ENCODE data around the gene ASRGL1.

ASRGL1 gene

DNA sequence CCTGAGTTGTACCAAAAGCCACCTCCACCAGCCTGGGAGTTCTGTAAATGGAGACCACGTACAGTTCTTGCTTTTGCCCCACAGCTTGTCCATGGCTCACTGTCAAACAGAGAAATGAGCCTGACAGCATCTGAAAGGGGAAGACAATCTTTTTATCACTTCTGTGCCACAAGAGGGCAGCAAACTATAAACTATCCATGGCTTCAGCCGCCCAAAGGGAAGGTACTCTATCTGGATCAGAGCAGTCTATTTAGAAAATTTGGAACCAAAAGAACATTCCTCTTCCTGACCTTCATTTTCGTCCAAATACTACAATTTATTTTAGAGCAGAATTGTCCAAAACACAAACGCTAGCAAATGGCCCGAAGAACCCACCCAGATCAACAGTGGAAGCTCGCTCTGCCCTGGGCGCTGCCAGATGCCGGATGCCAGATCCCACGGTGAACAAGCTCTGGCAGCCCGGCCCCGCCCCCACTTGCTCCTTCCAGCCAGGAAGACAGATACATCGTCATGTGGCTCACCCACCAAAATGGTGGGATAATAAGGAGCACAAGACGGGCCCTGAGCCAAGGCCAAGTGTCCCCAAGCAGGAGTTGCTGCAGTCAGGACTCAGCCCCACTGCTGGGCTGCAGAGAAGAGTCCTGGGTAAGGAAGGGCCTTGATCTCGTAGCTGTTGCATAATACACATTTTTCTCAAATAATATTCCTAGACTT, 57.7 kb downstream of the ASRGL1 start:
- peak; percentile 94 for DNase-seq

DNA sequence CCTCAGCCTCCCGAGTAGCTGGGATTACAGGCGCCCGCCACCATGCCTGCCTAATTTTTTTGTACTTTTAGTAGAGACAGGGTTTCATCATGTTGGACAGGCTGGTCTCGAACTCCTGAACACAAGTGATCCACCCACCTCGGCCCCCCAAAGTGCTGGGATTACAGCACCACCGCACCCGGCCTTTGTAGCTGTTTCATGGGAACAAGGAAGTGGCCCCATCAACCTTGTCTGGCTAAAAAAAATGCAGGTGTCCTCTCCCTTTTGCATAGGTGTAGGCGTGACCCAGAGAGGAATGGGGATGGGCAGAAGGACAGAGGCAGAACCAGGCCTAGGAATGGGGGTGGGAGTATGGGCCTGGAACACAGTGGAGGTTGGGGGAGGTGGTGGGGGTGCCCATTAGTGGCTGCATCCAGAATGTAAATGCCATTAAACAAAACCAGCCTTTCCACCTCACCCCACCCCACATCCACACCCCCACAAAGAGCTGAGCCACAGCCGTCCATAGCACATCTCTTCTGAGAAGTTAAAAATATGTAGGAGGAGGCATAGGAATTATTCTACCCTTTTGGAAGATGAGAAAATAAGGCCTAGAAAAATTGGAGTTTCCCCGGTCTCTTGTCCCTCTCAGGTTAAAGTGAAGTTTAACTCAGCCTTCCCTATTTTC, 58.8 kb downstream of the ASRGL1 start:
- no peak for DNase-seq

DNA sequence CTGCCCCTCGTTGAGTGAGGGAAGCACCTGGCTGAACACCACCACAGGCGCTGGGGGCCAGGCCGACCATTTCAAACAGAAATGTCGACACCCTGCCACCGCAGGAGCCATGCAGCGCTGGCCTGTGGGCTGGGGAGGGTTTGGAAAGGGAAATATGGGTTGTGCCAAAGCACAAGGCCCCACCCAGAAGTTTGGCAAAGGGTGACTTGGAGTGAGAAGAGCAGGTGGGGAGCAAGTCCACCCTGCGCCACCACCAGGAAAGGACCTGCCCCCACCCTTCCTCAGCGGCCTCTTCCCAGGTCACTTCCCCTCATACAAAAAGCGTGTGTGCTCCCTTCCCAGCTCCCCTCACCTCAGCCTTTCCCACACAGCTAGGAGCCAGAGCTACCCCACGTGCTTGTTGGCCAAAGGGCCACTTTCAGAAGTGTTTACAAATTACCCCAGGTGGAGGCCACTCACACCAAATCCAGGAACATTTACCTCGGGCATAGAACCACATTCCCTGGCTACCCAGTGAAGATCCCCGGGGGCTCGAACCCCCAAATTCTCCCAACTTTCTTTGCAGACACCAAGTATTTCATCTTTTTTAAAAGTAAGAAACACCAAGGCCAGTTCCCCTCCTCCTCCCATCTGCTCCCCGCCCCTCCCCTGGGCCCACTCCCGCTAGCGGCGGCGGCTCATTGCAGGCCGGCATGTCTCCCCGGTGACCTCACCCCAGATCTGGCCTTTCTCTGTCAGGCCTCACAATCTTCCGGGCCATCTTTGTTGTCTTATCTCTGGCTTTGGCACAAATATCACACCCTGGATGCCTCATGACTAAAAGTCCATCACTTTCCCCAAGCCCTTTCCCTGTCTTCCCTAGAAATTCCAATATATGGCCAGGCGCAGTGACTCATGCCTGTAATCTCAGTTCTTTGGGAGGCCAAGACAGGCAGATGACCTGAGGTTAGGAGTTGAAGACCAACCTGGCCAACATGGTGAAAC, 61.1 kb downstream of the ASRGL1 start:
- no peak for DNase-seq

DNA sequence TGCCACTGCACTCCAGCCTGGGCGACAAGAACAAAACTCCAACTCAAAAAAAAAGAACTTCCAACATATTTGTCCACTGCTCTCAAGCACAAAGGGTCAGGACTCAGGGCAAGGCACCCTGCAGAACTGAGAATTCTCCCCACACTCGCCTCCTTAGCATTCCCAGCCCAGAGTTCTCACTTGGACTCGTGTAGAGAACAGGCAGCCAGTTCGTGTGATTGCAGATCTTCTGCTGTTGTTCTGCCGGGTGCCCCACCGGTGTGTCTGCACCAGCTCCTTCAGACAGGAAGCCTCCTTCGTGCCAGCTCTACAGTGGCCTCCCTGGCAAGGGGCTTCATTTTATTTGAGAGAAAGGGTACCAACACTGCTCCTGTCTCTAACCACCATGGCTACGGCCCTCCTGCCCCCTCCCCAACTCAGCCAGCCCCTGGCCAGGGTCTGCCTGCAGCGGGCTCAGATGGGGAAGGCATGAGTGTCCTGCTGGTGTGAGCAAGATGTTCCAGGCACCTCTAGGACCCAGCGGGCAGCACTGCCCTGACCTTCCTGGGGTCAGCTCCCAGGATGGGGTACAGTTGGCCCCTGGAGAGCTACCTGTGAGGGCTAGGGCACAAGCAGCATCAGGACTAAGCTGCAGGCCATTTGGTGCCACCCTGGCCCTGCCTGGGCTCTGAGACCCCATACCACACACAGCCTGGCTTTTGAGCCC, 62.1 kb downstream of the ASRGL1 start:
- DNase-seq = no peak

DNA sequence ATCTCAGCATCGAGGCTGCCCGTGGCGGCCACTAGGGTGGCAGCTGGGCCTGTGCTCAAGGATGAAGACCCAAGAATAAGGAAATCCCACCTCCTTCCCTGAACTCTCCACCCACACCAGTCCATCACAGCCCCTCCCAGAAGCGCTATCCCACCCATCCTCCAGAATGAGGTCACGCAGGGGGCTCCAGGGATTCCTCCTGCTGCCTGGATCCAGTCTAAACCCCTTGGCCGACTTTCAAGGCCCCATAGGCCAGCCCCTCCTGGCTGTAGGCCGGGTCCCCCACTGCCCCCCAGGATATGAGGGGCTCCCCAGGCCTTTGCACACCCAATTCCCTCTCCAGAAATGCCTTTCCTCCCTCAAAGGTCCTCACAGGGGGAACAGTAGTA, 62.6 kb downstream of the ASRGL1 start:
- no peak for DNase-seq

DNA sequence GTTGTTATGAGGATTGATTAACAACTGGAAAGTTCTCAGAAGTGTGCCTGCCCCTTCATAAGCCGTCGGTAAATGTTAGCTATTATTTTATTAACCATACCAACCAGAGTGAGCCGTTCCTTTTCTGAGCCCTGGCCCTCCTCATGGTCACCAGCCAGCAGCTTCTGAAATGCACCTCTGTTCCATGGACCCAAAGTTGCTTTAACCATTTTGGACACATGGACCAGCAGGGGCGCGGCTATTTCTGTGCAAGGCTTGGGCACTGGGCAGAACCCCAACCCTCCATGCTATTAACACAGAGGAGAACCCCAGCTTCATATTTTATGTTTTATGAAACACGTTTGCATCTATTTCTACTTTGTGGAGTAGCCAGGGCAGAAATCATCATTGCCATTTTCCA, 63.0 kb downstream of the ASRGL1 start:
- no peak for DNase-seq

DNA sequence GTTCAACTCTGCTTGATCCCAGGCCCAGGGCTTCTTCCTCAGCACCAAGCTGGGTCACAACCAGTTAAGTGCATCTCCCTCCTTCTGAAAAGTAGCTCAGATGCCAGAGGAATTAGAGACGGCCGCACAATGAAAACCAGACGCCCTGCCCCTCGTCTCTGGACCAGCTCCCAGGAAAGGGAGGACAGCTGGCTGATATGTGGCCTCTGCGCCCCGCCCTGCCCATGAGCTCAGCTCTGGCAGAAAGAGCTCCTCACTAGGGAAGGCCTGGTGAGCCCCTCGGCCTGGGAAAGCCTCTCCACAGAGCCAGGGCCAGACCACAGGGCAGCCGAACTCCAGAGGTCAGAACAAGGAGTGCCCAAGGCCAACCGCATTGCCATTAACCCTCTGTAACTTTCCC, 63.5 kb downstream of the ASRGL1 start:
- DNase-seq = no peak

DNA sequence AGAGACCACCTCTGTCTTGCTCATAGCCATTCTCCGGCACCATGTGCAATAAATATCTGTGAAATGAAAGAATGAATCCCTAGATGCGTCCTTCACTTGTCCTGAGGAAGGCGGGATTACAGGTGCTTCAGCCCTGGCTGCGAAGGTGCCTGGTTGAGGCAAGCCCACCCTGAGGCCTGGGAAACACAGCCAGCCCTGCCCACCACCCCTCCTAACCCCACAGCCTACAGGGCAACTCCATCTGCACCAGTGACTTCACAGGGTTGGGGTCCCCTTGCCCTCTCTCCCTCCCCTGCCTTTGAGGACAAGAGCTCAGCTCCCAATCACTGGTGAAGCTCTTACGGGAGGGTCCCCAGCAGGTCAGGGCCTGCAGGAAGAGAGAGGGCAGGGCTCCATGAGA, 64.1 kb downstream of the ASRGL1 start:
- no peak for DNase-seq

DNA sequence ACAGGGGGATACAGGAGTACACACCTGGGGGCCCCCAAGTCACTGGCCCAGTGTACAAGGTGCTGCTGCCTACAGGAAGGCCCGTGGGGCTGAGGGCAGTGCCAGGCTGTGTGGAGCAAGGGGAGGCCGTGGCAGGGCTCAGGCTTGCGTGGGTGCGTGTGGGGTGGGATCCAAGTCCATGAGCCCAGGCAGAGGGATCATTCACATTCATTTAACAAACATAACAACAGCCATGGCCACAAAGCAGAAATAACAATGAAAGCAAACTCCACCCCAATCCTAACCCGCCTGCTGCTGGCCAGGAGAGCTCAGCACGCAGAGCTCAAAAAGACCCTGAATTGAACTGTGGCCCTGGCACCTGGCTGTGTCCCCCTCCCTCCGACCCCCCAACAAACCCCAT, 64.6 kb downstream of the ASRGL1 start:
- no peak for DNase-seq

DNA sequence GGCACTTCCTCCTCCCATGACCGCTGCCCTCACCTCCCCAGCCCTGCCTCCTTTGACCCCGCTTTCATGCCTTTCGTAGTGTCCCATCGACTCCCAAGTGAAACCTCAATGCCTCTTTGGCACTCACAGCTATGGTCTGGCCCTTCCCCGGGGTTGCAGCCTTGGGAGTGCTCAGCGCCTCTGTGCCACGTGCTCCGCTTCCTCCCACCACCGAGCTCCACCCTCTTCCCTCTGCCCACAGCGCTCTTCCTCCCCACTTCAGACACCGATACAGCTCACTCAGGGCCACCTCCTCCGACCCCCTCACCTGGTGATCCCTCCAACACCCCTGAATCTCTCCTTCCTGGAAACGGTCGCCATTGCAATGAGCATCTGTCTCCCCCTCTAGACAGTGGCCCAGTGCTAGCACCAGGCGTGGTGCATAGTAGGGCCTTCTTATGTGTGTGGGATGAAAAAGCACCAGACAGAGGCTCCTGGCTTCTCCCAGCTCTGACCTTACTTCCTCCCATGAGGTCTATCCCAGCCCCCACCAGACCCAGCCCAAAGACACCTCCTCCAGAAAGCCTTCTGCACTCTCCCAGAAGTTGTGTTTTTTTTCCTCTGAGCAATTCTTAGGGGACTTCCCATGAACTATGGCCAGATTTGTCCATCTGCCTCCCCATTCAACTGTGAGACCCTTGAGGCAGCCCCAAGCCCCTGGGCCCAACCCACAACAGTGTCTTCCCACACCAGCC, 65.1 kb downstream of the ASRGL1 start:
- no peak for DNase-seq

DNA sequence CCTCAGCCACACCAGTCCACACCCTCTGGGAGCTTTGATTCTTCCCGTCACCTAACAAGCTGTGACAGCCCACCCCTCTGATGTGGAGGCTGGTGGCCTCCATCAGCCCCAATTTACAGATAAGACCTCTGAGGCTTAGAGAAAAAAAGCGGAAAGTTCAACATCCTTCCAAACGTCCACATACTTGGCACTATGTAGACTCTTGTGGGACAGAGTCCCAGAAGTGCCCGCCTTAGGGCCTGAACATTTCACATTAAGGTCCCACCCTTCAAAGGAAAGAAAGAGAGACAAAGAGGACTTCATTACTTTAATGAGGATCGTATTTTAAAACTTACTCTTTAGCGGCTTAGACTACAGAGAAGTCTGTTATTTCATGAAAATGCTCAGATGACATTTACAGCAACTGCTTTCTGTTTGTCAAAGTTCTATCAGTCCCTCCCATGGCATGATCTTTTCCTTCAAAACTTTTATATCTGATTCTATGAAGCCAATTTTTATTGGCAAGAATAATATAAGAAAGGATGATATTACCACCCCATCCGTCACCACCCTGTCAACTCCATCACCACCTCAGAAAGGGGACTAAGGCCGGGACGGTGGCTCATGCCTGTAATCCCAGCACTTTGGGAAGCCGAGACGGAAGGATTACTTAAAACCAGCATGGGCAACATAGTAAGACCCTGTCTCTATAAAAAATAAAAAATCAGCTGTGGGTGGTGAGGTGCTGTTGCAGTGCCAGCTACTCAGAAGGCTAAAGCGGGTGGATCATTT, 65.9 kb downstream of the ASRGL1 start:
- no peak for DNase-seq

DNA sequence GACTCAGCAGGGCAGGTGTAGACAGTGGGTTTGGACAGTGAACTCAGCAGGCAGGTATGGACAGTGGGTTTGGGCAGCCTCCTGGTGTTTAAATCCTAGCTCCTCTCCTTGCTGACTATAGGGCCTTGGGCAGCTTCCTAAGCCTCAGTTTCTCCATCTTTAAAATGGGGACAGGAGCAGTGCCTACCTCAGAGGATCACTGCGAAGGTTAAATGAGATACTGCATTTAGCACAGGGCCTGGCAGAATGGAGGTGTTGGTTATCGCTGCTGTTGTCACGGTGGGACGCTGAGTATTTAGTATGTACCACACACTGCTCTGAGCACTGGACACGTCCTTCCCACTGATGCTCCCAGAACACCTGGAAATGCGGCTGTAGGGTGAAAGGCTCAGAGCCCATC, 67.2 kb downstream of the ASRGL1 start:
- DNase-seq = no peak

DNA sequence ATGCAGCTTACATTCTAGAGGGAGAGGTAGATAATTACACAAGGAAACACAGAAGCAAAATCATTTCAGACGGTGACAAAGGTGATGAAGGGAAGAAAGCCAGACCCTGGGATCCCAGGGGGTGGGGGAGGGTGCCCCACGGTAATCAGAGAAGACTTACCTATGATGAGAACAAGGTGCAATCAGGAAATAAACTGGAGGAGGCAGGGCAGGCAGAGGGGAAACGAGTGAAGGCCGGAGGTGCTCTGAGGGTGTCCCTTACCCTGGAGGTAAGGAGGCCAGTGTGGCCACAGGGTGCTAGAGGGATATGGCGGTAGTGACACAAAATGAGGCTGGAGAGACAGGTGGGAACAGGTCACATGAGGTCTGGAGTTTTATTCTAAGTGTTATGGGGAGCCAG, 67.7 kb downstream of the ASRGL1 start:
- DNase-seq = no peak

DNA sequence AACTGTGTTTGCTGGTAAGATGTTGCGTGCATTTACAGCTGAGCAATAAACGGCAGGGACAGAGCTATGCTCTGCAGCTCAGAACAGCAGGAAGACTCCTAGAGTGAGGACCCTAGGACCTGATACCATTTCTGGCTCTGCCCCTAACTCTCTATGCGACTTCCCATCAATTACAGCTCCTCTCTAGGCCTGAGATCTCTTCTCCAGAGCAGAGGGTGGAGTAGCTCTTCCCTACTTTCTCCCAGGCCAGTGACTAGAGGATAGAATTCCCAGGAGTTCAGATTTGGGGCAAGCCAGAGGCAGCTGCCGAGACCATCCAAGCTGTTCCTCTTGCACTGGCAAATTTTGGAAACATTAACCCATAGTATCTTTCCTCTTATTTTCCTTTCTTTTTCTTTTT, 68.8 kb downstream of the ASRGL1 start:
- DNase-seq = no peak

DNA sequence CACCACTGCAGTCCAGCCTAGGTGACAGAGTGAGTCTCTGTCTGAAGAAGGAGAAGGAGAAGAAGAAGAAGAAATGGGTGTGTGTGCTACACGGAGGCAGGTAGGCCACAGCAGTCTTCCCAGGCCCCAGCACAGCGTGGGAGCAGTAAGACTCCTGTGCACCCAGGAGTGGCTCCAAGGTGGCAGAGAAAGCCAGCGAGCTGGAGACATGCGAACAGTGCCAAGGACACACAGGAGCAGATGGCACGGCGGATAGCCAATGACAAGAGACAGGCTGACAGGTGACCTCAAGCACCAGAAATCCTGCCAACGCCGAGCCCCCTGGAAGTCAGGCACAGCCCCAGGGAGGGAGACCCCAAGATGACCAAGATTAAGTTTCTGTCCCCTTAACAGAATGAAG, 72.6 kb downstream of the ASRGL1 start:
- no peak for DNase-seq

DNA sequence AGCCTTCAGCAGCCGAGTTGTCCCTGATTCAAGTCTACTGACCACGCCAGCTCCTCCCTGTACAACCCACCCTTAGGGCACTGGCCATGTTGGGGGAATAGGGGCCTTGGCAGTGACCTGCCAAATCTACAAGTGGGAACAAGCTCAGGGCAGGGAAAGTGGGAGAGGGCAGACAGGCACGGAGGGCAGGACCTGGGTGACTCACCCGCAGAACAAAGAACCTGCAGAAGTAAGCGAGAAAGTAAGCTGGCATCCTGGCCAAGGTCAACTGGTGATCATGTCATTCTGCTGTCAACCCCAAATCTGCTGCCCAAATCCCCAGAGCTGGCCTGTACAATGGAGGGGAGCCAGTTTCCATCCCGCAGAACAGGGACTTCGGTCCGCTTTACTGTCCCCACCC, 73.7 kb downstream of the ASRGL1 start:
- DNase-seq = no peak

DNA sequence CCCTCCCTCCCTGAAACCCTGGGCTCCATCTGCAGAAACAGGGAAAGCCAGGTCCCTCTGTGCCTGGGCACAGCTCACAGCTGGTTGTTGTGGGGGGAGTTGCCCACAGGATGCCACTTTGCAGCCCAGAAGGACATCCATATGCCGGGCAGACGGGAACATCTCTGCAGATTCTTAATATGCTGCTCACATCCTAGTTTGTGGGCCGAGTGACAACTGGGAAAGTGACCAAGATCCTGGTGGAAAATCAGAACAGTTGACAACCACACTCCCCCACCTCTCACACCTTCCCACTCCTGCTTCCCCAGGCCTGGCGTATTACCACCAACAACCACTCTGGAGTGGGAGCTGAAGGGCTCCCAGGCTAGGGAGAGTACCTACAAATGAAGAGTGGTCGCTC, 74.3 kb downstream of the ASRGL1 start:
- DNase-seq = no peak

DNA sequence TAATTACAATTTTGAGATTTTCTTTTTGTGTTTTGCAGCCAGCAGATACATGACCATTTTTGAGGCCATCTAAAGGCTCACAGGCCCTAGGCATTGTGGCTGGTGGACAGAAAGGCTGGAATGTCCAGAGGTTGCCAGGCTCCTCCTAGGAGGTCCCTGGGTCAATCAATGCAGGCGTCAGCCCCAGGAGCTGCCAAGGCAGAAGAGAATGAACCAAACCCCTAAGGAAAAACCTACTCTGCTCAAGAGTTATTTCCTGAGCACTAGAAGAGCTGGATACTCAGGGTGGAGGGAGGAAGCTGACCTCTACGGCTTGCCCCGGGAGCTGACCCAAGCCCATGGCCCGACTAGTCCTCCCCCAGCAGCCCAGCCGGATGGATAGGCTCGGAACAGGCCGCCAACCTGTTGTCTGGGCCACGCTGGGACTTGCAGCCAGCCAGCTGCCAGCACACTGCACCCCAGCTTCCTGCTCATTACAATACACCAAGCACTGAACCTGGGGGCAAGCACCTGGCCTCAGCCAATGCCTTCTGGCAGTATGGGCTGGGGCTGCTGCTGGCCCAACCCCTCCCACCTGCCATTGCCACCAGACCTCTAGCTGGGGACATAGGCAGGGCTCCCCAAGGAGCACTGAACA, 75.9 kb downstream of the ASRGL1 start:
- DNase-seq = no peak

DNA sequence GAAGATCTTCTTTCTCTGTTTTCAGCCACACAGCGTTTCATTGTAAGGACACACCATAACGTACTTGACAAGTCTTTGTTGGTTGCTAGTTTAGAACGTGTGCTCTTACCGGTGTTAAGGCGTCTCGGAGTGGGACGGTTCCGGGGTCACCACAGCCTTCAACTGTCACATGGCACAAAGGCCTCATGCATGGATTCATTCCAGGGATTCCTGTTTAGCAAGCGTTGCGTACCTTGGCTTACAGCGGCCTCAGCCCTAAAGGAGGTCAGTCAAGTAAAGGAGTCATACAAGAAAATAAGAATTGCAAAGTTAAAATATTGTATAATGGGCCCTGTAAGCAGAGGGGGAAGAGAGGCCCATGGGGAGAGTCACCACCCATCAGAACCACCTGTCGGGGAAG, 79.3 kb downstream of the ASRGL1 start:
- DNase-seq = no peak

DNA sequence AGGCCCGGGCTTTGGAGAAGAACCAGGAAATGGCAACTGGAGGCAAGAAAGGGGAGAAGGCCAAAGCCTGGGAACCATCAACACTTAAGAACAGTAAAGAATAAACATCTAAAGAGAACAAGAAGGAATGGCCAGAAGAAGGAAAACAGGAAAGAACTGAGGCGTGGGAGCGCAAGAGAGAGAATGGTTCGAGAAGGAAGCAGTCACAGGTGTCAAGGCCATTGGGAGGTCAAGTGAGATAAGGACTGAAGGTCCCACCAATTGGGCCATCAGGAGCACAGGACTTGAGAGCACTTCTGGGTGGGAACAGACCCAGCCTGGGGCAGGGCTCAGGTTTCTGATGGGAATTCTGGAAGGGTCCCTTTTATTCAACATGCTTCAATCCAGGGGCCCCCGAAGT, 80.9 kb downstream of the ASRGL1 start:
- no peak for DNase-seq

DNA sequence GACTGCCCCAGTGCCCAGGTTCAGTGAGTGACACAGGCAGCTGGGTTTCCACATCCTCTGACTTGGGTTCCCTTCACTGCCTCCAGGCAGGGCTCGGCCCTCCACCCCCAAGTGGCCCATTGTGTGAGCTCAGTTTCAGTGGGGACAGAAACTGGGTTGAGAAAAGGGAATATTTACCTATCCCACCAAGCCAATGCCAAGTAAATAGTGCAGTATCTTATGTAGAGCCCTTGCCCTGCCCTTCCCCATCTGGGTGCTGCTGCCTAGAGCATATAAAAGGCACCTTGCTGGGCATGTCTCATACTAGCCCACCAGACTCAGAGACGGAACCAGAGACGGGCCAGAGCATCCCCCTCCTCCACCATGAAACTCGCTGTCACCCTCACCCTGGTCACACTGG, 81.5 kb downstream of the ASRGL1 start, which contains the start of gene SCGB1A1:
Gene SCGB1A1 (plus strand): TSS at position 301 of the 400 bp plus-strand sequence. CDS start 63 bp downstream, at position 364.
- DNase-seq = no peak
